HepG2 (cell line): ENCODE measurements around the gene LRRC40. TPM values are rescaled to one million over a fixed set of nuclear protein-coding genes. Genes with fewer than 3 reads are reported as not detected.

Experiments
- CBX5 ChIP-seq: sonication (generic); formaldehyde crosslinking; IDR thresholded peaks from 2 replicates; pipeline ENCODE4 v1.4.0; 2020; ENCODE audit warnings: missing genetic modification reagents, borderline replicate concordance
- CREM ChIP-seq, 2 experiments: sonication (generic) in 1 of 2; formaldehyde crosslinking in 1 of 2; IDR thresholded peaks; 2 replicates each; pipeline versions ENCODE4 v1.4.0 to v1.6.1; 2016 to 2020; ENCODE audit warnings: antibody characterized with exemption in 1 of 2, mild to moderate bottlenecking in 1 of 2, missing genetic modification reagents in 1 of 2
- ETV5 ChIP-seq: IDR thresholded peaks from 2 replicates; pipeline ENCODE4 v1.6.1; 2018; ENCODE audit warnings: missing biosample characterization, missing genetic modification reagents, inconsistent platforms, borderline replicate concordance
- FOXA1 ChIP-seq, 2 experiments: fragments of 450-650 bp in 1 of 2; sonication (generic) in 1 of 2; formaldehyde crosslinking in 1 of 2; IDR thresholded peaks; 2 replicates each; pipeline versions ENCODE4 v1.4.0 to v1.6.1; 2016 to 2020; ENCODE audit warnings: missing genetic modification reagents in 1 of 2
- GFI1 ChIP-seq: sonication (generic); formaldehyde crosslinking; IDR thresholded peaks from 2 replicates; pipeline ENCODE4 v1.5.0; 2020; ENCODE audit warnings: missing genetic modification reagents, mild to moderate bottlenecking, borderline replicate concordance
- GPN1 ChIP-seq: sonication (generic); formaldehyde crosslinking; IDR thresholded peaks from 2 replicates; pipeline ENCODE4 v1.5.1; 2020; ENCODE audit warnings: missing genetic modification reagents, borderline replicate concordance
- NCOA2 ChIP-seq: sonication (generic); formaldehyde crosslinking; IDR thresholded peaks from 2 replicates; pipeline ENCODE4 v1.8.0; 2022; ENCODE audit warnings: inconsistent platforms
- PAF1 ChIP-seq: IDR thresholded peaks from 2 replicates; pipeline ENCODE4 v1.6.1; 2016; ENCODE audit warnings: missing genetic modification reagents, missing compliant biosample characterization
- SMAD1 ChIP-seq: sonication (generic); formaldehyde crosslinking; IDR thresholded peaks from 2 replicates; pipeline ENCODE4 v1.4.0; 2020; ENCODE audit warnings: missing genetic modification reagents, low read depth, mild to moderate bottlenecking, borderline replicate concordance
- TBX3 ChIP-seq: fragments of 450-650 bp; IDR thresholded peaks from 2 replicates; pipeline ENCODE4 v1.6.1; 2017; ENCODE audit warnings: antibody characterized with exemption, mild to moderate bottlenecking, inconsistent platforms, borderline replicate concordance
- ZFP41 ChIP-seq: sonication (generic); formaldehyde crosslinking; IDR thresholded peaks from 2 replicates; pipeline ENCODE4 v1.4.0; 2020; ENCODE audit warnings: mild to moderate bottlenecking, missing genetic modification reagents, borderline replicate concordance
- ZNF17 ChIP-seq: sonication (generic); formaldehyde crosslinking; IDR thresholded peaks from 2 replicates; pipeline ENCODE4 v1.5.0; 2020; ENCODE audit warnings: mild to moderate bottlenecking, missing genetic modification reagents
- ZNF224 ChIP-seq: sonication (generic); formaldehyde crosslinking; IDR thresholded peaks from 2 replicates; pipeline ENCODE4 v1.5.0; 2020; ENCODE audit warnings: mild to moderate bottlenecking, missing genetic modification reagents
- ZNF44 ChIP-seq: sonication (generic); formaldehyde crosslinking; IDR thresholded peaks from 2 replicates; pipeline ENCODE4 v1.5.1; 2020; ENCODE audit warnings: mild to moderate bottlenecking, missing genetic modification reagents
- ZNF564 ChIP-seq: sonication (generic); formaldehyde crosslinking; IDR thresholded peaks from 2 replicates; pipeline ENCODE4 v1.8.1; 2023; ENCODE audit warnings: mild to moderate bottlenecking, missing genetic modification reagents
- ZNF619 ChIP-seq: sonication (generic); formaldehyde crosslinking; IDR thresholded peaks from 2 replicates; pipeline ENCODE4 v1.4.0; 2020; ENCODE audit warnings: mild to moderate bottlenecking, missing genetic modification reagents
- ZNF644 ChIP-seq: IDR thresholded peaks from 2 replicates; pipeline ENCODE4 v1.6.1; 2016; ENCODE audit warnings: low read depth
- ZNF670 ChIP-seq: sonication (generic); formaldehyde crosslinking; IDR thresholded peaks from 2 replicates; pipeline ENCODE4 v1.8.0; 2022; ENCODE audit warnings: mild to moderate bottlenecking, missing genetic modification reagents, borderline replicate concordance
- ZNF878 ChIP-seq: sonication (generic); formaldehyde crosslinking; IDR thresholded peaks from 2 replicates; pipeline ENCODE4 v1.8.1; 2023; ENCODE audit warnings: mild to moderate bottlenecking, missing genetic modification reagents, moderate library complexity
- polyA plus RNA-seq, 8 experiments: library from polyadenylated mRNA; depleted of rRNA in 3 of 8; stranded (reverse) in 7 of 8; unstranded in 1 of 8; fragments of >200 nt; fragmentation: Illumina TruSeq in 4 of 8; extraction: Trizol in 4 of 8; gene quantifications; 2 replicates each; pipeline versions ENCODE4 v1.2.1 to v1.2.3, GENCODE V29; 2011 to 2016; ENCODE audit warnings: low read depth in 4 of 8, missing spikeins in 1 of 8, mixed read lengths in 1 of 8; ENCODE audit not compliant: insufficient read depth in 1 of 8
- total RNA-seq, 5 experiments: library from RNA; depleted of rRNA; stranded (reverse); fragments of >200 nt; fragmentation: Illumina TruSeq; extraction: Trizol; gene quantifications; 2 replicates each; pipeline ENCODE4 v1.2.3, GENCODE V29; 2016; ENCODE audit warnings: low read depth in 1 of 5
- TF ChIP-seq, protein P1 (sequence below): IDR thresholded peaks from 2 replicates; pipeline ENCODE4 v1.6.1; 2016; ENCODE audit warnings: low read depth
- TF ChIP-seq, protein P2 (sequence below): sonication (generic); formaldehyde crosslinking; IDR thresholded peaks from 2 replicates; pipeline ENCODE4 v1.5.1; 2020; ENCODE audit warnings: missing genetic modification reagents, mild to moderate bottlenecking, borderline replicate concordance
- TF ChIP-seq, protein P3 (sequence below): sonication (generic); formaldehyde crosslinking; IDR thresholded peaks from 2 replicates; pipeline ENCODE4 v1.8.1; 2023; ENCODE audit warnings: missing genetic modification reagents, inconsistent platforms, borderline replicate concordance
- TF ChIP-seq, protein P4 (sequence below): sonication (generic); formaldehyde crosslinking; IDR thresholded peaks from 2 replicates; pipeline ENCODE4 v1.8.1; 2022; ENCODE audit warnings: mild to moderate bottlenecking, missing genetic modification reagents

The LRRC40 gene
- total and polyA plus RNA-seq, 2 of the 13 experiments (the other 11 are each of a cell fraction or from before 2014, with no cell fraction given), result 10.3 to 32.7 TPM

DNA sequence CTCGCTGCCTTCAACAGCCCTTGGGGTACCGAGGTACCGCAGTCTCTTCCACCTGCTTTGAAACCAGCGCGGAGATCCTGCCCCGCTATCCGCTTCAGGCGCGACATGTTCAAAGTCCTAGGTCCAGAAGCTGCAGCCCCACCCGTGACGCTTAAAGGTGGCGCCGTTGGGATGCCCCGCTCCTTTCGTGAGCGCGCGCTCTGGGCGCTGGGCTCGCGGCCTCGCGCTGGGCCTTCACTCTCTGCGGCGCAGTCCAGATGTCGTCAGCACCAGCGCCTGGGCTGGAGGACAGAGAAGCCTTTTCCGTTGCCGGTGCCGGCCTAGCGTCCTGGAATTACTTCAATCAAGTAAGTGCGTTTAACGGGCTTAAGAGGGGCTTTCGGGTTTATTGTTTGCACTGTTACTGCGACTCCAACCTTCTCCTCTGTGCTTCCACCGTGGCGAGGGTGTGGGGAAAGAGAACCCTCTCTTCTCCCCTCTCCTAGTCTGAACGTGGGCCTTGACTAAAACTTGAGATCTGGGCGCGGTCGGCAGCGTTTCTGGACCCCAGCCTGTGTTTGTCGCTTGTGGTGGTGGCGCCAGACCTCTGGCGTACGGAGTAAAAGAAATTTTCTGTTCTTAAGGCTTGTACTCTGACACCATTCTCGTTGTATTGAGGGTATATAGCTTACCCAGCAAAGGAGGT, at the start of gene LRRC40 (continued):
- TF ChIP-seq, protein P1, sequence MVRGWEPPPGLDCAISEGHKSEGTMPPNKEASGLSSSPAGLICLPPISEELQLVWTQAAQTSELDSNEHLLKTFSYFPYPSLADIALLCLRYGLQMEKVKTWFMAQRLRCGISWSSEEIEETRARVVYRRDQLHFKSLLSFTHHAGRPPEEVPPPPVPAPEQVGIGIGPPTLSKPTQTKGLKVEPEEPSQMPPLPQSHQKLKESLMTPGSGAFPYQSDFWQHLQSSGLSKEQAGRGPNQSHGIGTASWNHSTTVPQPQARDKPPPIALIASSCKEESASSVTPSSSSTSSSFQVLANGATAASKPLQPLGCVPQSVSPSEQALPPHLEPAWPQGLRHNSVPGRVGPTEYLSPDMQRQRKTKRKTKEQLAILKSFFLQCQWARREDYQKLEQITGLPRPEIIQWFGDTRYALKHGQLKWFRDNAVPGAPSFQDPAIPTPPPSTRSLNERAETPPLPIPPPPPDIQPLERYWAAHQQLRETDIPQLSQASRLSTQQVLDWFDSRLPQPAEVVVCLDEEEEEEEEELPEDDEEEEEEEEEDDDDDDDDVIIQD (CRISPR knock-in tag), result peak; percentile 23; the same call in 1 of the 2 replicates
- TF ChIP-seq TBX3 (peak; percentile 48; the same call in 1 of the 2 replicates), ZNF224 (CRISPR knock-in tag) (peak; percentile 97), ZNF670 (CRISPR knock-in tag) (peak; percentile 76), ZFP41 (CRISPR knock-in tag) (peak; percentile 80; the same call in 1 of the 2 replicates), CBX5 (CRISPR knock-in tag) (peak; percentile 95), ZNF564 (CRISPR knock-in tag) (peak; percentile 77; the same call in 1 of the 2 replicates), NCOA2 (CRISPR knock-in tag) (peak; percentile 58), ZNF878 (CRISPR knock-in tag) (no peak), FOXA1 (IDR thresholded peaks at IDR 0.05) (no peak), FOXA1 (CRISPR knock-in tag; IDR thresholded peaks at IDR 0.05) (no peak), SMAD1 (CRISPR knock-in tag) (peak; percentile 98), ZNF17 (CRISPR knock-in tag) (no peak), GFI1 (CRISPR knock-in tag) (peak; percentile 73), ETV5 (CRISPR knock-in tag) (peak; percentile 61), ZNF44 (peak; percentile 54; the same call in 1 of the 2 replicates), ZNF644 (CRISPR knock-in tag) (no peak), GPN1 (CRISPR knock-in tag) (peak; percentile 42; the same call in 1 of the 2 replicates), CREM (IDR thresholded peaks at IDR 0.05) (peak; percentile 100), CREM (CRISPR knock-in tag; IDR thresholded peaks at IDR 0.05) (peak; percentile 97), PAF1 (CRISPR knock-in tag) (no peak), ZNF619 (CRISPR knock-in tag) (peak; percentile 43; the same call in 1 of the 2 replicates)
- TF ChIP-seq, protein P2, sequence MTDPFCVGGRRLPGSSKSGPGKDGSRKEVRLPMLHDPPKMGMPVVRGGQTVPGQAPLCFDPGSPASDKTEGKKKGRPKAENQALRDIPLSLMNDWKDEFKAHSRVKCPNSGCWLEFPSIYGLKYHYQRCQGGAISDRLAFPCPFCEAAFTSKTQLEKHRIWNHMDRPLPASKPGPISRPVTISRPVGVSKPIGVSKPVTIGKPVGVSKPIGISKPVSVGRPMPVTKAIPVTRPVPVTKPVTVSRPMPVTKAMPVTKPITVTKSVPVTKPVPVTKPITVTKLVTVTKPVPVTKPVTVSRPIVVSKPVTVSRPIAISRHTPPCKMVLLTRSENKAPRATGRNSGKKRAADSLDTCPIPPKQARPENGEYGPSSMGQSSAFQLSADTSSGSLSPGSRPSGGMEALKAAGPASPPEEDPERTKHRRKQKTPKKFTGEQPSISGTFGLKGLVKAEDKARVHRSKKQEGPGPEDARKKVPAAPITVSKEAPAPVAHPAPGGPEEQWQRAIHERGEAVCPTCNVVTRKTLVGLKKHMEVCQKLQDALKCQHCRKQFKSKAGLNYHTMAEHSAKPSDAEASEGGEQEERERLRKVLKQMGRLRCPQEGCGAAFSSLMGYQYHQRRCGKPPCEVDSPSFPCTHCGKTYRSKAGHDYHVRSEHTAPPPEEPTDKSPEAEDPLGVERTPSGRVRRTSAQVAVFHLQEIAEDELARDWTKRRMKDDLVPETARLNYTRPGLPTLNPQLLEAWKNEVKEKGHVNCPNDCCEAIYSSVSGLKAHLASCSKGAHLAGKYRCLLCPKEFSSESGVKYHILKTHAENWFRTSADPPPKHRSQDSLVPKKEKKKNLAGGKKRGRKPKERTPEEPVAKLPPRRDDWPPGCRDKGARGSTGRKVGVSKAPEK (CRISPR knock-in tag), result no peak
- TF ChIP-seq, protein P3, sequence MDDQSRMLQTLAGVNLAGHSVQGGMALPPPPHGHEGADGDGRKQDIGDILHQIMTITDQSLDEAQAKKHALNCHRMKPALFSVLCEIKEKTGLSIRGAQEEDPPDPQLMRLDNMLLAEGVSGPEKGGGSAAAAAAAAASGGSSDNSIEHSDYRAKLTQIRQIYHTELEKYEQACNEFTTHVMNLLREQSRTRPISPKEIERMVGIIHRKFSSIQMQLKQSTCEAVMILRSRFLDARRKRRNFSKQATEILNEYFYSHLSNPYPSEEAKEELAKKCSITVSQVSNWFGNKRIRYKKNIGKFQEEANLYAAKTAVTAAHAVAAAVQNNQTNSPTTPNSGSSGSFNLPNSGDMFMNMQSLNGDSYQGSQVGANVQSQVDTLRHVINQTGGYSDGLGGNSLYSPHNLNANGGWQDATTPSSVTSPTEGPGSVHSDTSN, result no peak
- TF ChIP-seq, protein P4, sequence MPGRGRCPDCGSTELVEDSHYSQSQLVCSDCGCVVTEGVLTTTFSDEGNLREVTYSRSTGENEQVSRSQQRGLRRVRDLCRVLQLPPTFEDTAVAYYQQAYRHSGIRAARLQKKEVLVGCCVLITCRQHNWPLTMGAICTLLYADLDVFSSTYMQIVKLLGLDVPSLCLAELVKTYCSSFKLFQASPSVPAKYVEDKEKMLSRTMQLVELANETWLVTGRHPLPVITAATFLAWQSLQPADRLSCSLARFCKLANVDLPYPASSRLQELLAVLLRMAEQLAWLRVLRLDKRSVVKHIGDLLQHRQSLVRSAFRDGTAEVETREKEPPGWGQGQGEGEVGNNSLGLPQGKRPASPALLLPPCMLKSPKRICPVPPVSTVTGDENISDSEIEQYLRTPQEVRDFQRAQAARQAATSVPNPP, result peak; percentile 87; the same call in 1 of the 2 replicates
